Esophagus squamous epithelium (tissue), 4 donors: ENCODE measurements around the gene PPIP5K2.

Experiments
- CTCF ChIP-seq, 6 experiments: fragments of 450-650 bp in 4 of 6; fragments of 200-600 bp in 2 of 6; sonication (generic) in 2 of 6; IDR thresholded peaks; one replicate each; pipeline ENCODE4 v1.5.1; 2016 to 2019; ENCODE audit warnings: antibody characterized with exemption in 6 of 6, mild to moderate bottlenecking in 4 of 6, moderate library complexity in 4 of 6
- POLR2A ChIP-seq, 4 donors: fragments of 450-650 bp; IDR thresholded peaks; one replicate each; pipeline ENCODE4 v1.6.1; 2017; ENCODE audit warnings: antibody characterized with exemption in 4 of 4, mild to moderate bottlenecking in 4 of 4, moderate library complexity in 3 of 4

GRCh38 chr5:103249068-103249467, 129.0 kb downstream of the PPIP5K2 start:
- TF ChIP-seq CTCF (IDR thresholded peaks at IDR 0.05) (no peak), POLR2A (IDR thresholded peaks at IDR 0.05) (no peak)
